HEK293 (cell line): ENCODE measurements around the gene MYOF.
A peak's percentile ranks its signal among the peaks of the same experiment; 100 is the strongest.

Experiments used
- CTCF ChIA-PET: fragments of 350-600 bp; formaldehyde crosslinking; extraction: SDS; loops from one replicate; lab custom pipeline; 2021; ENCODE audit warnings: antibody characterized with exemption; lab: Yijun Ruan, JAX
- POLR2A ChIA-PET: fragments of 300-600 bp; formaldehyde crosslinking; extraction: SDS; loops from one replicate; lab custom pipeline; 2020; ENCODE audit warnings: antibody characterized with exemption, inconsistent platforms; lab: Yijun Ruan, JAX
- H3K27ac ChIP-seq: fragments of 200-500 bp; sonication (Bioruptor generic); 2 replicates; pipeline ENCODE4 v1.5.1; 2014; ENCODE audit warnings: low read depth, low read length, control low read depth, inconsistent platforms; ENCODE audit errors: extremely low read depth
- H3K36me3 ChIP-seq, 2 experiments: fragments of 200-500 bp in 1 of 2; sonication (Bioruptor generic) in 1 of 2; 1 replicate in 1 of 2; 2 replicates in 1 of 2; pipeline ENCODE4 v1.5.1; 2014 to 2017; ENCODE audit warnings: inconsistent platforms in 2 of 2, low read length in 2 of 2; ENCODE audit not compliant: control insufficient read depth in 2 of 2, insufficient read depth in 1 of 2
- H3K4me1 ChIP-seq: fragments of 200-500 bp; sonication (Bioruptor generic); 2 replicates; pipeline ENCODE4 v1.5.1; 2014; ENCODE audit warnings: mild to moderate bottlenecking, low read length, inconsistent platforms; ENCODE audit not compliant: control insufficient read depth, insufficient read depth
- H3K4me3 ChIP-seq: 2 replicates; pipeline ENCODE4 v1.5.1; 2011; ENCODE audit warnings: low read depth, mild to moderate bottlenecking, control low read depth, low read length, moderate library complexity
- H3K9me3 ChIP-seq: fragments of 200-500 bp; sonication (Bioruptor generic); 2 replicates; pipeline ENCODE4 v1.5.1; 2014; ENCODE audit warnings: low read depth, low read length, inconsistent platforms; ENCODE audit not compliant: control insufficient read depth, insufficient read depth
- SCRT1 ChIP-seq: fragments of 450-650 bp; formaldehyde crosslinking; IDR thresholded peaks from 2 replicates; pipeline ENCODE4 v1.5.1; 2016; ENCODE audit warnings: missing biosample characterization, missing genetic modification characterization, borderline replicate concordance
- SP7 ChIP-seq: fragments of 450-650 bp; formaldehyde crosslinking; IDR thresholded peaks from 2 replicates; pipeline ENCODE4 v1.5.1; 2016; ENCODE audit warnings: missing biosample characterization, missing genetic modification characterization
- TCF7L2 ChIP-seq: IDR thresholded peaks from 2 replicates; pipeline ENCODE4 v1.6.1; 2011; ENCODE audit warnings: low read depth, mild to moderate bottlenecking, inconsistent platforms, low read length, moderate library complexity, borderline replicate concordance
- ZBTB20 ChIP-seq: fragments of 450-650 bp; formaldehyde crosslinking; IDR thresholded peaks from 2 replicates; pipeline ENCODE4 v1.5.1; 2016; ENCODE audit warnings: missing biosample characterization, missing genetic modification characterization
- ZFP37 ChIP-seq: fragments of 450-650 bp; formaldehyde crosslinking; IDR thresholded peaks from 2 replicates; pipeline ENCODE4 v1.5.1; 2016; ENCODE audit warnings: missing biosample characterization, missing genetic modification characterization
- ZNF114 ChIP-seq: fragments of 450-650 bp; formaldehyde crosslinking; IDR thresholded peaks from 2 replicates; pipeline ENCODE4 v1.5.0; 2017; ENCODE audit warnings: missing biosample characterization, missing genetic modification characterization
- ZNF121 ChIP-seq: fragments of 450-650 bp; formaldehyde crosslinking; IDR thresholded peaks from 2 replicates; pipeline ENCODE4 v1.5.1; 2016; ENCODE audit warnings: missing biosample characterization, missing genetic modification characterization
- ZNF202 ChIP-seq: fragments of 450-650 bp; formaldehyde crosslinking; IDR thresholded peaks from 2 replicates; pipeline ENCODE4 v1.5.1; 2016; ENCODE audit warnings: missing biosample characterization, missing genetic modification characterization, borderline replicate concordance
- ZNF23 ChIP-seq: fragments of 450-650 bp; formaldehyde crosslinking; IDR thresholded peaks from 2 replicates; pipeline ENCODE4 v1.5.1; 2016; ENCODE audit warnings: missing biosample characterization, missing genetic modification characterization, borderline replicate concordance
- ZNF280D ChIP-seq: fragments of 450-650 bp; formaldehyde crosslinking; IDR thresholded peaks from 2 replicates; pipeline ENCODE4 v1.5.1; 2016; ENCODE audit warnings: missing biosample characterization, missing genetic modification characterization
- ZNF341 ChIP-seq: fragments of 450-650 bp; formaldehyde crosslinking; IDR thresholded peaks from 2 replicates; pipeline ENCODE4; 2016; ENCODE audit warnings: low read depth, missing biosample characterization, missing genetic modification characterization
- ZNF350 ChIP-seq: fragments of 450-650 bp; formaldehyde crosslinking; IDR thresholded peaks from 2 replicates; pipeline ENCODE4 v1.5.0; 2017; ENCODE audit warnings: missing biosample characterization, mild to moderate bottlenecking, missing genetic modification characterization
- ZNF433 ChIP-seq: fragments of 450-650 bp; formaldehyde crosslinking; IDR thresholded peaks from 2 replicates; pipeline ENCODE4 v1.5.1; 2016; ENCODE audit warnings: missing biosample characterization, missing genetic modification characterization, low read depth
- ZNF529 ChIP-seq: fragments of 450-650 bp; formaldehyde crosslinking; IDR thresholded peaks from 2 replicates; pipeline ENCODE4 v1.5.1; 2017; ENCODE audit warnings: missing genetic modification characterization, missing biosample characterization; ENCODE audit not compliant: insufficient replicate concordance
- ZNF585B ChIP-seq: fragments of 450-650 bp; formaldehyde crosslinking; IDR thresholded peaks from 2 replicates; pipeline ENCODE4 v1.5.1; 2016; ENCODE audit warnings: missing biosample characterization, missing genetic modification characterization
- ZNF658 ChIP-seq: fragments of 450-650 bp; formaldehyde crosslinking; IDR thresholded peaks from 2 replicates; pipeline ENCODE4; 2016; ENCODE audit warnings: missing biosample characterization, missing genetic modification characterization
- ZNF837 ChIP-seq: fragments of 450-650 bp; formaldehyde crosslinking; IDR thresholded peaks from 2 replicates; pipeline ENCODE4 v1.5.1; 2016; ENCODE audit warnings: missing biosample characterization, missing genetic modification characterization
- ZSCAN5A ChIP-seq: fragments of 450-650 bp; formaldehyde crosslinking; IDR thresholded peaks from 2 replicates; pipeline ENCODE4 v1.5.1; 2016; ENCODE audit warnings: missing biosample characterization, missing genetic modification characterization

MYOF gene

GRCh38 chr10:93334901-93335327 is 147.2 kb downstream of the MYOF start (continued):
- TF ChIP-seq ZSCAN5A (tag by site-specific recombination) = no peak

- Histone ChIP-seq H3K9me3 (no peaks in the 10 kb centered on the region), H3K4me1 (no peaks in the 10 kb centered on the region), H3K4me3 (no peak overlapping the region), H3K27ac (no peak overlapping the region), H3K36me3 (no peaks in the 10 kb centered on the region)
- ChIA-PET CTCF (interaction anchor here (0.9 to 1.0 kb wide), 2 partner anchors 43 to 70 kb away, joined by 3 to 5 read pairs; no protein-coding TSS in a partner anchor), POLR2A (no interaction called here)
- TF ChIP-seq ZNF23 (tag by site-specific recombination) = no peak
- no peak for TF ChIP-seq ZNF280D (tag by site-specific recombination)
- no peak for TF ChIP-seq ZNF341 (tag by site-specific recombination)
- TF ChIP-seq ZNF837 (tag by site-specific recombination) = no peak
- TF ChIP-seq ZNF202 (tag by site-specific recombination) = no peak
- TF ChIP-seq ZNF585B (tag by site-specific recombination) = no peak
- no peak for TF ChIP-seq ZBTB20 (tag by site-specific recombination)
- no peak for TF ChIP-seq ZNF350 (tag by site-specific recombination)
- TF ChIP-seq ZNF529 (tag by site-specific recombination) = no peak
- no peak for TF ChIP-seq SCRT1 (tag by site-specific recombination)
- no peak for TF ChIP-seq ZNF114
- no peak for TF ChIP-seq ZNF121 (tag by site-specific recombination)
- no peak for TF ChIP-seq ZFP37 (tag by site-specific recombination)
- no peak for TF ChIP-seq TCF7L2
- TF ChIP-seq ZNF433 (tag by site-specific recombination) = no peak
Measured at GRCh38 chr10:93334181-93334580, 148.0 kb downstream of the MYOF start.

GRCh38 chr10:93333278-93333978 is 148.7 kb downstream of the MYOF start:
- H3K4me1 ChIP-seq = no peaks in the 10 kb centered on the region
- CTCF ChIA-PET = interaction anchor here (0.6 to 1.0 kb wide), 4 partner anchors 15 to 253 kb away, joined by 3 to 5 read pairs (median 3); no protein-coding TSS in a partner anchor
- TF ChIP-seq ZNF658 (tag by site-specific recombination) (no peak), SP7 (tag by site-specific recombination) (peak; percentile 95)
- no peak overlapping the region for H3K27ac ChIP-seq
- POLR2A ChIA-PET = no interaction called here
- no peak overlapping the region for H3K4me3 ChIP-seq
- no peaks in the 10 kb centered on the region for H3K9me3 ChIP-seq
- H3K36me3 ChIP-seq = no peaks in the 10 kb centered on the region
